Fibroblast of skin of abdomen (primary cell): ENCODE measurements around the gene TESMIN.
A peak's percentile ranks its signal among the peaks of the same experiment; 100 is the strongest.

Source experiments
- DNase-seq: peaks from one replicate; pipeline ENCODE4 v3.0.0-alpha.2; 2013

TESMIN gene

GRCh38 chr11:68762481-68762880 is 11.2 kb upstream of the TESMIN start:
- no peak for DNase-seq

GRCh38 chr11:68761801-68762200 is 10.5 kb upstream of the TESMIN start:
- no peak for DNase-seq

GRCh38 chr11:68759991-68760390 is 8.7 kb upstream of the TESMIN start:
- DNase-seq: no peak

- DNase-seq: no peak
Measured at GRCh38 chr11:68757711-68758110, 6.4 kb upstream of the TESMIN start.

- peak; percentile 22 for DNase-seq
Measured at GRCh38 chr11:68756171-68756766, 4.9 kb upstream of the TESMIN start.

- DNase-seq: no peak
Measured at GRCh38 chr11:68753300-68753699, 2.0 kb upstream of the TESMIN start.

GRCh38 chr11:68751004-68751325 is 355 bp downstream of the TESMIN start:
- no peak for DNase-seq

GRCh38 chr11:68750195-68751003 is 921 bp downstream of the TESMIN start:
- no peak for DNase-seq

GRCh38 chr11:68749229-68750123 is 1.8 kb downstream of the TESMIN start:
- peak; percentile 21 for DNase-seq

- DNase-seq: no peak
Measured at GRCh38 chr11:68748061-68748460, 3.3 kb downstream of the TESMIN start.

GRCh38 chr11:68743539-68743938 is 7.8 kb downstream of the TESMIN start:
- no peak for DNase-seq

- peak; percentile 51 for DNase-seq
Measured at GRCh38 chr11:68741463-68741862, 9.9 kb downstream of the TESMIN start.

- DNase-seq: no peak
Measured at GRCh38 chr11:68735646-68736045, 15.7 kb downstream of the TESMIN start.

- DNase-seq: no peak
Measured at GRCh38 chr11:68735125-68735524, 16.2 kb downstream of the TESMIN start.

GRCh38 chr11:68734111-68734510 is 17.2 kb downstream of the TESMIN start:
- no peak for DNase-seq

- DNase-seq: no peak
Measured at GRCh38 chr11:68727783-68728182, 23.5 kb downstream of the TESMIN start.

GRCh38 chr11:68724293-68724692 is 27.0 kb downstream of the TESMIN start:
- DNase-seq: no peak

GRCh38 chr11:68722143-68722542 is 29.2 kb downstream of the TESMIN start:
- DNase-seq: no peak

- no peak for DNase-seq
Measured at GRCh38 chr11:68721075-68721474, 30.2 kb downstream of the TESMIN start.

- no peak for DNase-seq
Measured at GRCh38 chr11:68715456-68716122, 35.7 kb downstream of the TESMIN start.

GRCh38 chr11:68714060-68714856 is 37.1 kb downstream of the TESMIN start:
- DNase-seq: no peak

- DNase-seq: no peak
Measured at GRCh38 chr11:68711114-68711513, 40.2 kb downstream of the TESMIN start.
